GM04503 (cell line): ENCODE data around the gene NUBPL.
"Not testable (repeated sequence)": the region's sequence is repeated elsewhere in the genome, so short reads cannot be mapped to it uniquely, and the experiment has no call there.

Experiments
- DNase-seq: peaks from one replicate; pipeline ENCODE4 v3.0.0-alpha.2; 2012; ENCODE audit warnings: low read depth

Gene NUBPL

GRCh38 chr14:31813724-31814490 lies 252.7 kb downstream of the NUBPL start:
- not testable (repeated sequence) for DNase-seq

- no peak for DNase-seq
Measured at GRCh38 chr14:31819281-31819680, 258.1 kb downstream of the NUBPL start.

GRCh38 chr14:31825459-31825858 lies 264.3 kb downstream of the NUBPL start:
- DNase-seq = no peak

GRCh38 chr14:31827325-31827724 lies 266.1 kb downstream of the NUBPL start:
- DNase-seq = no peak

GRCh38 chr14:31828946-31829868 lies 268.0 kb downstream of the NUBPL start:
- DNase-seq = no peak

GRCh38 chr14:31834616-31835015 lies 273.4 kb downstream of the NUBPL start:
- no peak for DNase-seq

- no peak for DNase-seq
Measured at GRCh38 chr14:31835049-31835448, 273.8 kb downstream of the NUBPL start.

GRCh38 chr14:31837031-31837430 lies 275.8 kb downstream of the NUBPL start:
- no peak for DNase-seq

- no peak for DNase-seq
Measured at GRCh38 chr14:31842899-31843298, 281.7 kb downstream of the NUBPL start.

GRCh38 chr14:31843361-31844091 lies 282.3 kb downstream of the NUBPL start:
- DNase-seq = no peak

GRCh38 chr14:31854508-31855075 lies 293.4 kb downstream of the NUBPL start:
- no peak for DNase-seq

GRCh38 chr14:31855262-31855661 lies 294.1 kb downstream of the NUBPL start:
- no peak for DNase-seq

GRCh38 chr14:31856003-31856402 lies 294.8 kb downstream of the NUBPL start:
- not testable (repeated sequence) for DNase-seq

GRCh38 chr14:31858868-31859267 lies 297.7 kb downstream of the NUBPL start:
- DNase-seq = no peak

GRCh38 chr14:31864937-31865855 lies 304.0 kb downstream of the NUBPL start:
- DNase-seq = no peak

GRCh38 chr14:31867570-31867969 lies 306.4 kb downstream of the NUBPL start:
- no peak for DNase-seq

GRCh38 chr14:31868096-31868495 lies 306.9 kb downstream of the NUBPL start:
- DNase-seq = not testable (repeated sequence)

- DNase-seq = no peak
Measured at GRCh38 chr14:31876741-31877140, 315.5 kb downstream of the NUBPL start.

- DNase-seq = no peak
Measured at GRCh38 chr14:31877255-31877798, 316.1 kb downstream of the NUBPL start.

- no peak for DNase-seq
Measured at GRCh38 chr14:31879661-31880348, 318.6 kb downstream of the NUBPL start.
